AG08396 (cell line): ENCODE data around the gene NGF.

Experiments used
- DNase-seq: peaks from one replicate; pipeline ENCODE4 v3.0.0; 2012; ENCODE audit warnings: low spot score, mixed read lengths

Gene NGF

GRCh38 chr1:115237507-115237906 lies 100.5 kb downstream of the NGF start:
- DNase-seq = no peak

- DNase-seq = no peak
These were observed 101.0 kb downstream of the NGF start for GRCh38 chr1:115237023-115237422.
